ENCODE measurements around the gene WDR18.

WDR18 gene

DNA sequence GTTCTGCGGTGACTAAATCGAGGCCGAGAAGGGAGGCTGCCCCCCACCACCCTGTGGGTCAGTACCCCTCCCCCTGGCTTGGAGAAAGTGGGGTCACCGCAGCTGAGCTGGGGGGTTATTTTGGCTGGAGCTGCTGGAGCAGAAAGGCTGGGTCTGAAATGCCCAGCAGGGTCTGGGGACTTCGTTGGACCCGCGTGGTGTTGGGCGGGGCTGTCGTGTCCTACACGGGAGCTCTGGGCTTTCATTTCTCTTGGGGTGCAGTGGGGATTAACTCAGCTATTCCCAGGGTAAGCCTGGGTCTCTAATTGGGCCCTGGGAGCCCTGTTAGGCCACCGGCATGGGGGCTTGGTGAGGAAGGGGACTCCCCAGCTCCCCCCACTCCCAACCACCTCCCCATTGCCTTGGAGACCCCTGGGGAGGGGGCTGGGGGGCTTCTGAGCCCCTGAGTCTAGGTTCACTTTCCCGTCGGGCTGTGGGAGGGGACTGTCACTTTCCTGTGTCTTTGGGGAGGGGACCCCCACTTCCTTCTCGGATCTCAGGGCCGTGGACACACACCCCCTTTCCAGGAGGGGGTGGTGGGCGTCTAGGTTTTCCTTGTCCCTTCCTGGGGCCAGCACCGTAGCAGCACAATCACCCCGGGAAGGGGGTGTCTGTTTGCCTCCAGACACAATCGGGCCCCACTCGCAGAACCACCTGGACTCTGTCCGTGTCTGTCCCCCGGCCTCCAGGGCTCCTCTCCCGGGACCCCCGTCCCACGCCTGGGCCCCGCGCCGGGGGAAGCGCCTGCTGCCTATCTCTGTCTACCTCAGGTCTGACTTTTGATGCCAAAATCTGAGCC is 10.2 kb upstream of the WDR18 start:
- no peak overlapping the region for H3K27ac ChIP-seq
- TF ChIP-seq, protein P1, sequence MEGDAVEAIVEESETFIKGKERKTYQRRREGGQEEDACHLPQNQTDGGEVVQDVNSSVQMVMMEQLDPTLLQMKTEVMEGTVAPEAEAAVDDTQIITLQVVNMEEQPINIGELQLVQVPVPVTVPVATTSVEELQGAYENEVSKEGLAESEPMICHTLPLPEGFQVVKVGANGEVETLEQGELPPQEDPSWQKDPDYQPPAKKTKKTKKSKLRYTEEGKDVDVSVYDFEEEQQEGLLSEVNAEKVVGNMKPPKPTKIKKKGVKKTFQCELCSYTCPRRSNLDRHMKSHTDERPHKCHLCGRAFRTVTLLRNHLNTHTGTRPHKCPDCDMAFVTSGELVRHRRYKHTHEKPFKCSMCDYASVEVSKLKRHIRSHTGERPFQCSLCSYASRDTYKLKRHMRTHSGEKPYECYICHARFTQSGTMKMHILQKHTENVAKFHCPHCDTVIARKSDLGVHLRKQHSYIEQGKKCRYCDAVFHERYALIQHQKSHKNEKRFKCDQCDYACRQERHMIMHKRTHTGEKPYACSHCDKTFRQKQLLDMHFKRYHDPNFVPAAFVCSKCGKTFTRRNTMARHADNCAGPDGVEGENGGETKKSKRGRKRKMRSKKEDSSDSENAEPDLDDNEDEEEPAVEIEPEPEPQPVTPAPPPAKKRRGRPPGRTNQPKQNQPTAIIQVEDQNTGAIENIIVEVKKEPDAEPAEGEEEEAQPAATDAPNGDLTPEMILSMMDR (IDR thresholded peaks at IDR 0.05): no peak
- no peak for TF ChIP-seq ZFX (IDR thresholded peaks at IDR 0.05; ENCODE audit: borderline replicate concordance)

DNA sequence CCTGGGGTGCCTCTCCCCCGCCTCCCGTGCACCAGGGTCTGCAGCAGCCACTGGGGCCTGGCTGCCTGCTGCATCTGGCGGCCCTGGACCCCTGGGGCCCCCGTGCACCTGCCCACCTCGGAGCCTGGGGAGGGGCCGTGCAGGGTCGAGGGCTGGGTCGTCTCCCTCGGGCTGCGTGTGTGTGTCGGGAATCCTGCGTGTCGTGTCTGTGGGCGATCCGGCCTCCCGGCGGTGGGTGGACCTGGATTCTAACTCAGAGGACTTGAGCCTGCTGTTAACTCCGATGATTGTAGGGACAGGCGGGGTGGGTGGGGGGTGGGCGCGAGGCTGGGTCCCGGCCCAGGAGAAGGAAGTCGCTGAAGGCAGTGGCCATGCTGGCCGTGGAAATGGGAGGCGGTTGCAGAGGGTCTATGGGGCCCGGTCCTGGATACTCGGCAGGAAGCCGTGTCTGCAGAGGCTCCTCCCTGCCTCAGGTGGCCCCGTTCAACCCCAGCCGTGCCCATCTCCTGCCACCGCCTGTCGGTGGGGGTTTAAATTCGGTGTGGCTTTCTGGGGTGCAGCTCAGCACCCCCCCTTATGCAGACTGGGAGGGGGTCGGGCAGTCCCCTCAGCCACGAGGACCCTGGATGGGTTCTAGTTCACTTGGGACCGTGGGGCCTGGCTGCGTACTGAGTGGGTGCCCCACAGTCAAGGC is 9.4 kb upstream of the WDR18 start:
- H3K27ac ChIP-seq: no peak overlapping the region

DNA sequence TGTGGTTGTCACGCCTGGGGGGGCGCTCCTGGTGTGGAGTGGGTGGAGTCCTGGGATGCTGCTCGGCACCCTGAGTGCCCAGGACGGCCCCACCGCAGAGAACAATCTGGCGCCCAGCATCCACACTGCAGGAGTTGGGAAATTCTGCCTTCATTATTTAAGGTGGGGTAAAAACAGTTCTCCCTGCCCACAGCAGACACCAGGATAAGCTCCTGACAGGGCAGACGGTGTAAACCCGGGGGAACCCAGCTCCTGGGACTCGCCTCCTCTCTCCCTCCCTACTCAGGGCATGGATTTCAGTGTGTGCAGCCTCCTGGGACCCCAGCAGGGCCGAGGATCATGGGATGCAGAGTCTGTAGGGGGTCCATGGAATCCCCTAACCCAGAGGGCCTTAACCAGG is 7.7 kb upstream of the WDR18 start:
- no peak overlapping the region for H3K27ac ChIP-seq
- no peak for TF ChIP-seq ZFX (IDR thresholded peaks at IDR 0.05; ENCODE audit: borderline replicate concordance)
- TF ChIP-seq, protein P1 (IDR thresholded peaks at IDR 0.05): no peak

More for the DNA sequence above, 9.4 kb upstream of the WDR18 start:
- no peak for TF ChIP-seq ZFX (IDR thresholded peaks at IDR 0.05; ENCODE audit: borderline replicate concordance)
- TF ChIP-seq, protein P1 (IDR thresholded peaks at IDR 0.05): no peak

DNA sequence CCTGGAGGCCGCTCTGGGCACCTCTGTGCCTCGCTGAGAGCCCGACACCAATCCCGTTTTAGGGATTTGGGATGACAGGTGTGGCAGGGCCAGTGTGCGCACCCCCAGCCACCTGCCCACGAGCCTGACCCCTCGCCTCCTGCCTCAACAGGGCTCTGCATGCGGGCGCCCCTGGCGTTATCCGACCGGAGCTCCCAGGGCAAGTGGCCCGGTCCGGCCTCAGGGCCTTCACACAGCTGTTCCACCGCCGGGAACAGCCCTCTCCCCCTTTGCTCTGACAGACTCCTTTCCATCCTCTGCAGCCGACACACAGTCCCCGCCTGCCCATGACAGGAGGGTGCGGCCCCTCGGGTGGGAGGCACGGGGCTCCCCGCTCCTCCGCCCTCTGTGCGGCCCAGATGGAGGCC is 7.1 kb upstream of the WDR18 start:
- TF ChIP-seq, protein P1 (IDR thresholded peaks at IDR 0.05): no peak
- no peak for TF ChIP-seq ZFX (IDR thresholded peaks at IDR 0.05; ENCODE audit: borderline replicate concordance)
- no peak overlapping the region for H3K27ac ChIP-seq

DNA sequence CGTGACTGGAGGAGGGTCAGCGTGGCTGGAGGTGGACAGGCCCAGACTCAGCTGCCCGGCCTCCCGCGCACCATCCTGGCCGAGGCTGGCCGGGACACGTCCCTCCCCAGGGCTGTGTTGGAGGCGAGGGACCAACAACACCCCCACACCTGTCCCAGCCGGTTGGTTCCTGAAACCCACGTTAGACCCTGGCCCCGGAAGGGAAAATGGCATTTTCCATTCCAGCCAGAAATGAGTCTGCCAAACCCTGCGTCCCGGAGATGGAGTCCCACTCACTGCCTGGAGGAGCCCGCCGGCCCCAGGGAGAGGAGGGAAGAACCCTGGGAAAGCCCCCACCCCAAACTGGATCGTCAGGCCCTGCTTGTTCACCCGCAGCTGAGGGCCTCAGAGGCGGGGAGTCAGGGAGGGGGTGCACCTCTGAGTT is 4.8 kb upstream of the WDR18 start:
- TF ChIP-seq, protein P1 (IDR thresholded peaks at IDR 0.05): no peak
- TF ChIP-seq ZFX (IDR thresholded peaks at IDR 0.05; ENCODE audit: borderline replicate concordance): no peak
- H3K27ac ChIP-seq: no peak overlapping the region

DNA sequence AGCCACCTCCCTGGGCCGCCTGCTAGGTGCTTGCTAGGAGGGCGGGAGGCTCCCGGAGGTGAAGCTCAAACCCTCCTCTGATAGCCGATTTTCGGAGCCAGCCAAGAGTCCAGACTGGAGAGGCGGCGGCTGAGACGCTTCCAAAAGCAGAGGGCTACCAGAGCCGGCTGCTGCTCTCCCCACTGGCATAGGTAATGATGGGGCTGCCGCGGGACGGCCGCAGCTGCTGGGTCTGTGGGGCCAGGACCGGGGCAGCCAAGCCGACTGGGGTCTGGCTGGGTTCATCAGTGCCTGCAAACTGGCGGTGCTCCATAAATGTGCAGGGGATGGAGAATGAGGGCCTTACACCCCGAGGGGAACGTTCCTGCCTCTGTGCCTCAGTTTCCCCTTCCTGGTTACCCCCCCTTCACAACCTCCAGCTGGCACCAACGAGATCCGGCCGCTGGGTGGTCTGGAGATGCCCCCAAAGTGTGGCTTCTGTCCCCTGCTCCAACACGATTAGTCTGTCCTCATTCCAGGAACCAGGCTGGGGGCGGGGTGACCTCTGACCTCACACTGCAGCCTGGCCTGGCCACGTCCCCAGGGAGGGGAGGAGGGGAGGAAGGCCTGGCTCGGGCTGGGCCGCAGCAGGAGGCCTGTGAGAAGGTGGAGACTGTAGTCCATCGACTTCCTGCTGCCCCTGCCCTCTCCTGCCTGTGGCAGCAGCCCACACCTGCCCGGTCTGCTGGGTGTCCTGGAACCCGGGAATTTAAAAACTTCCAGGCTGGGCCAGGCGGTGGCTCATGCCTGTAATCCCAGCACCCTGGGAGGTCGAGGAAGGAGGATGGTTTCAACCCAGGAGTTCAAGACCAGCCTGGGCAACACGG is 3.8 kb upstream of the WDR18 start:
- TF ChIP-seq, protein P1 (IDR thresholded peaks at IDR 0.05): no peak
- no peak for TF ChIP-seq ZFX (IDR thresholded peaks at IDR 0.05; ENCODE audit: borderline replicate concordance)
- H3K27ac ChIP-seq: no peak overlapping the region
